ENCODE measurements around the gene HADH. TPM values are rescaled to one million over a fixed set of nuclear protein-coding genes. Genes with fewer than 3 reads are reported as not detected.

HADH gene
- polyA plus RNA-seq, 1 of the 3 experiments (the other 2 are of a cell fraction), result 19.4 TPM

DNA sequence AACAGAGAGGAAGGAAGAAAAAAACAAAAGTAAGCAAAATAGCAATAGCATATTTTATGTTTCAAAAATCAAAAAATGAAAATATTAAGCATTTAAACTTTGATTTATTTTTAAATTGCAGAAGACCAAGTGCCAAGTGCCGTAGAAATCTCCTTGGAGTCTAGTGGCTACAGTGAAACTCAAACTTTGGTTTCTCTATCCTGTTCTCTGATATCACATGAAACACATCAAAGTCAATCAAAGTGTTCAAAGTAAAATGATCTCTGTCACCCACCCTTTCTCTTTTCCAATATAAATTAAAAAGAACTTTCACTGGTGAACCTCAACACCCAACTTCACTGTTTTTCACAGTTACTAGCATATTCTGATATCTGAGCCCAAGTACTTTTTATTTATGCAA lies 81.1 kb downstream of the HADH start:
- TF ChIP-seq, protein P1, sequence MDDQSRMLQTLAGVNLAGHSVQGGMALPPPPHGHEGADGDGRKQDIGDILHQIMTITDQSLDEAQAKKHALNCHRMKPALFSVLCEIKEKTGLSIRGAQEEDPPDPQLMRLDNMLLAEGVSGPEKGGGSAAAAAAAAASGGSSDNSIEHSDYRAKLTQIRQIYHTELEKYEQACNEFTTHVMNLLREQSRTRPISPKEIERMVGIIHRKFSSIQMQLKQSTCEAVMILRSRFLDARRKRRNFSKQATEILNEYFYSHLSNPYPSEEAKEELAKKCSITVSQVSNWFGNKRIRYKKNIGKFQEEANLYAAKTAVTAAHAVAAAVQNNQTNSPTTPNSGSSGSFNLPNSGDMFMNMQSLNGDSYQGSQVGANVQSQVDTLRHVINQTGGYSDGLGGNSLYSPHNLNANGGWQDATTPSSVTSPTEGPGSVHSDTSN (IDR thresholded peaks at IDR 0.05), result no peak
- TF ChIP-seq MEF2A (IDR thresholded peaks at IDR 0.05; ENCODE audit: borderline replicate concordance, low read depth) (no peak), FOSL2 (IDR thresholded peaks at IDR 0.05; ENCODE audit: borderline replicate concordance, low read depth) (no peak), FOXJ3 (CRISPR knock-in tag; IDR thresholded peaks at IDR 0.05) (no peak), USF2 (IDR thresholded peaks at IDR 0.05; ENCODE audit: borderline replicate concordance, low read depth, low read length) (no peak), ELF1 (IDR thresholded peaks at IDR 0.05) (no peak), SMC3 (IDR thresholded peaks at IDR 0.05; ENCODE audit: low read depth, low read length) (no peak), MXI1 (IDR thresholded peaks at IDR 0.05; ENCODE audit: low read depth, low read length) (no peak), GABPA (IDR thresholded peaks at IDR 0.05; ENCODE audit: low read depth) (no peak), NFIC (IDR thresholded peaks at IDR 0.05; ENCODE audit: borderline replicate concordance) (no peak), EP300 (IDR thresholded peaks at IDR 0.05; ENCODE audit: borderline replicate concordance in 1 of 2, low read depth in 1 of 2, low read length in 1 of 2) (no peak), RFX5 (IDR thresholded peaks at IDR 0.05; ENCODE audit: low read length) (no peak)
- TF ChIP-seq, protein P2, sequence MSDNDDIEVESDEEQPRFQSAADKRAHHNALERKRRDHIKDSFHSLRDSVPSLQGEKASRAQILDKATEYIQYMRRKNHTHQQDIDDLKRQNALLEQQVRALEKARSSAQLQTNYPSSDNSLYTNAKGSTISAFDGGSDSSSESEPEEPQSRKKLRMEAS (IDR thresholded peaks at IDR 0.05; ENCODE audit: low read depth), result no peak
- TF ChIP-seq, protein P3, sequence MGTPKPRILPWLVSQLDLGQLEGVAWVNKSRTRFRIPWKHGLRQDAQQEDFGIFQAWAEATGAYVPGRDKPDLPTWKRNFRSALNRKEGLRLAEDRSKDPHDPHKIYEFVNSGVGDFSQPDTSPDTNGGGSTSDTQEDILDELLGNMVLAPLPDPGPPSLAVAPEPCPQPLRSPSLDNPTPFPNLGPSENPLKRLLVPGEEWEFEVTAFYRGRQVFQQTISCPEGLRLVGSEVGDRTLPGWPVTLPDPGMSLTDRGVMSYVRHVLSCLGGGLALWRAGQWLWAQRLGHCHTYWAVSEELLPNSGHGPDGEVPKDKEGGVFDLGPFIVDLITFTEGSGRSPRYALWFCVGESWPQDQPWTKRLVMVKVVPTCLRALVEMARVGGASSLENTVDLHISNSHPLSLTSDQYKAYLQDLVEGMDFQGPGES (IDR thresholded peaks at IDR 0.05; ENCODE audit: low read depth, low read length), result no peak
- no peak overlapping the region for H2AFZ ChIP-seq (ENCODE audit: low read depth)
- no peaks in the 10 kb centered on the region for H3K4me1 ChIP-seq (ENCODE audit: control insufficient read depth in 1 of 2, insufficient read depth in 2 of 2, low read depth in 1 of 2, low read length in 1 of 2)
- H3K9me3 ChIP-seq, result no peaks in the 10 kb centered on the region
- no peaks in the 10 kb centered on the region for H4K20me1 ChIP-seq (ENCODE audit: insufficient read depth)
- no peak for DNase-seq
- H3F3A ChIP-seq (replicated peaks; ENCODE audit: insufficient read depth), result no peaks in the 10 kb centered on the region
- no peak overlapping the region for H3K27ac ChIP-seq (ENCODE audit: low read depth in 2 of 2, low read length in 1 of 2)
- no peak overlapping the region for H3K4me2 ChIP-seq
- H3K9ac ChIP-seq, result no peak overlapping the region
- WGBS (ENCODE audit: low lambda C conversion rate), result 6% methylated on average over 1 of the region's 1 CpG
- ChIA-PET CTCF (no interaction called here), POLR2A (no interaction called here)
- no peaks in the 10 kb centered on the region for H3K9me2 ChIP-seq
- no peaks in the 10 kb centered on the region for H3K36me3 ChIP-seq (replicated peaks in 1 of 2; ENCODE audit: control insufficient read depth in 1 of 2, insufficient read depth in 2 of 2, low read length in 1 of 2)
- no peaks in the 10 kb centered on the region for H3K79me2 ChIP-seq (ENCODE audit: insufficient read depth)
- no peak overlapping the region for H3K4me3 ChIP-seq (ENCODE audit: low read depth in 2 of 2, low read length in 1 of 2)
- peaks cover 34% of the 10 kb centered on the region; the same call in 1 of the 2 replicates for H3K27me3 ChIP-seq (ENCODE audit: insufficient read depth)

DNA sequence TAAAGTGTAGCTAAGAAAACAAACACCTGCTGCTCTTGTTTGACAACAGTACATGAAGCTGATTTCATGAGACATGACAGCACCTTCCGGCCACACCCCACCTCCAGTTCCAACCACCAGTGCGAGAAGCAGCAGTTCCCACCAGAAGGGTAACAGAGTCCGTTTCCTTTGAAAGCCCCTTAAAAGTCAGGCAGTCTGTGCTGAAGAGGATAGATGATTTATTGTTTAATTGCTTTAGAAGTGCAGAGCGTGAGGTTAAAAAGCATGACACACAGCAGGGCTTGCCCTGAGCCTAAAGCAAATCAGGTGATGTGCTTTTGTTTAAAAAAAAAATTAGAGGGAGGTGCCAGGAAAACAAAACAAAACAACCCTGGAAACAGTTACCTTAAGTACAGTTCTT lies 82.6 kb downstream of the HADH start:
- no peak overlapping the region for H3K9ac ChIP-seq
- H3K4me1 ChIP-seq (ENCODE audit: control insufficient read depth in 1 of 2, insufficient read depth in 2 of 2, low read depth in 1 of 2, low read length in 1 of 2), result no peaks in the 10 kb centered on the region
- TF ChIP-seq GATA2 (CRISPR knock-in tag; IDR thresholded peaks at IDR 0.05), result no peak
- WGBS (ENCODE audit: low lambda C conversion rate), result 5% methylated on average over 4 of the region's 4 CpGs
- H4K20me1 ChIP-seq (ENCODE audit: insufficient read depth), result no peaks in the 10 kb centered on the region
- no peaks in the 10 kb centered on the region for H3K9me3 ChIP-seq
- no peak overlapping the region for H3K4me2 ChIP-seq
- H3F3A ChIP-seq (replicated peaks; ENCODE audit: insufficient read depth), result no peaks in the 10 kb centered on the region
- DNase-seq, result no peak
- no peak overlapping the region for H2AFZ ChIP-seq (ENCODE audit: low read depth)
- H3K9me2 ChIP-seq, result no peaks in the 10 kb centered on the region
- no peaks in the 10 kb centered on the region for H3K36me3 ChIP-seq (replicated peaks in 1 of 2; ENCODE audit: control insufficient read depth in 1 of 2, insufficient read depth in 2 of 2, low read length in 1 of 2)
- POLR2A ChIA-PET, result no interaction called here
- CTCF ChIA-PET, result interaction anchor here (1.5 kb wide), 1 partner anchor 12 kb away, joined by 7 read pairs; no protein-coding TSS in a partner anchor
- H3K79me2 ChIP-seq (ENCODE audit: insufficient read depth), result no peaks in the 10 kb centered on the region
- no peak overlapping the region for H3K27ac ChIP-seq (ENCODE audit: low read depth in 2 of 2, low read length in 1 of 2)
- H3K4me3 ChIP-seq (ENCODE audit: low read depth in 2 of 2, low read length in 1 of 2), result no peak overlapping the region
- peaks cover 27% of the 10 kb centered on the region; the same call in 1 of the 2 replicates for H3K27me3 ChIP-seq (ENCODE audit: insufficient read depth)

All from SK-N-SH (cell line).